H1 (cell line): ENCODE results near the gene TMEM258. TPM values are rescaled to one million over a fixed set of nuclear protein-coding genes. Genes with fewer than 3 reads are reported as not detected.

ENCODE experiments used
- CTCF ChIA-PET: fragments of 300-600 bp; sonication (Branson Sonifier 250); formaldehyde crosslinking; loops from one replicate; lab custom pipeline; 2021; ENCODE audit not compliant: partially characterized antibody; lab: Charles Lee
- POLR2A ChIA-PET: fragments of 300-600 bp; sonication (Branson Sonifier 250); formaldehyde crosslinking; loops from one replicate; lab custom pipeline; 2021; ENCODE audit warnings: inconsistent platforms; ENCODE audit not compliant: partially characterized antibody; lab: Charles Lee
- DNase-seq, 2 experiments: peaks; one replicate each; pipeline versions ENCODE4 v3.0.0 to v3.0.0-alpha.2; 2010 to 2022; ENCODE audit warnings: low spot score in 2 of 2, low read depth in 1 of 2, mixed read lengths in 1 of 2
- FAIRE-seq: peaks from 2 replicates; lab custom pipeline; 2011; peaks lifted over from hg19 to GRCh38; lab: Jason Lieb, UNC
- H2AFZ ChIP-seq: 2 replicates; pipeline ENCODE4 v1.8.1; 2012; ENCODE audit warnings: low read length, inconsistent platforms
- H2AK5ac ChIP-seq: 2 replicates; pipeline ENCODE4 v1.6.1; 2013; ENCODE audit warnings: low read depth, low read length
- H2BK120ac ChIP-seq: replicated peaks from 2 replicates; pipeline ENCODE3; 2013; ENCODE audit warnings: low read depth, low read length, inconsistent platforms
- H2BK12ac ChIP-seq: 2 replicates; pipeline ENCODE4 v1.6.1; 2013; ENCODE audit warnings: low read depth, low read length
- H2BK15ac ChIP-seq: 2 replicates; pipeline ENCODE4 v1.6.1; 2013; ENCODE audit warnings: low read length
- H2BK20ac ChIP-seq: 2 replicates; pipeline ENCODE4 v1.6.1; 2013; ENCODE audit warnings: low read length
- H2BK5ac ChIP-seq: 2 replicates; pipeline ENCODE4 v1.6.1; 2013; ENCODE audit warnings: low read depth, low read length
- H3K14ac ChIP-seq: 2 replicates; pipeline ENCODE4 v1.6.1; 2013; ENCODE audit warnings: inconsistent platforms; ENCODE audit not compliant: insufficient read length
- H3K18ac ChIP-seq: 2 replicates; pipeline ENCODE4 v1.6.1; 2013; ENCODE audit warnings: low read length; ENCODE audit errors: extremely low read depth
- H3K23ac ChIP-seq: 2 replicates; pipeline ENCODE4 v1.6.1; 2013; ENCODE audit warnings: inconsistent platforms; ENCODE audit not compliant: insufficient read length
- H3K23me2 ChIP-seq: 2 replicates; pipeline ENCODE4 v1.6.1; 2013; ENCODE audit warnings: low read depth, low read length
- H3K27ac ChIP-seq: 2 replicates; pipeline ENCODE4 v1.6.1; 2011; ENCODE audit warnings: low read depth, low read length, inconsistent platforms
- H3K27me3 ChIP-seq, 4 experiments: replicated peaks in 1 of 4; 1 replicate in 1 of 4; 2 replicates in 3 of 4; pipeline versions ENCODE4 v1.6.1 to v1.8.1; 2011 to 2013; ENCODE audit warnings: low read length in 3 of 4, mild to moderate bottlenecking in 3 of 4, inconsistent platforms in 2 of 4, mixed read lengths in 2 of 4, moderate library complexity in 1 of 4; ENCODE audit not compliant: control insufficient read depth in 3 of 4, insufficient read depth in 3 of 4; ENCODE audit errors: extremely low read depth in 1 of 4
- H3K36me3 ChIP-seq, 4 experiments: 2 replicates each; pipeline versions ENCODE4 v1.6.1 to v1.8.1; 2011 to 2013; ENCODE audit warnings: mild to moderate bottlenecking in 4 of 4, low read length in 3 of 4, moderate library complexity in 2 of 4, control low read depth in 1 of 4, inconsistent platforms in 1 of 4; ENCODE audit not compliant: insufficient read depth in 4 of 4, control insufficient read depth in 2 of 4
- H3K4ac ChIP-seq: replicated peaks from 2 replicates; pipeline ENCODE3; 2013; ENCODE audit warnings: low read length, low read depth, mixed read lengths, inconsistent platforms; ENCODE audit not compliant: insufficient read length
- H3K4me1 ChIP-seq, 4 experiments: replicated peaks in 1 of 4; 1 replicate in 1 of 4; 2 replicates in 3 of 4; pipeline versions ENCODE4 v1.6.1 to v1.8.1; 2011 to 2013; ENCODE audit warnings: low read length in 3 of 4, inconsistent platforms in 2 of 4, mixed read lengths in 1 of 4; ENCODE audit not compliant: insufficient read depth in 4 of 4, control insufficient read depth in 3 of 4
- H3K4me2 ChIP-seq, 2 experiments: 2 replicates each; pipeline versions ENCODE4 v1.6.1 to v1.8.1; 2011 to 2013; ENCODE audit warnings: low read depth in 2 of 2, low read length in 2 of 2, control low read depth in 1 of 2, inconsistent platforms in 1 of 2, mild to moderate bottlenecking in 1 of 2; ENCODE audit not compliant: insufficient read depth in 1 of 2
- H3K4me3 ChIP-seq, 4 experiments: fragments of 200-600, 300-600 bp in 1 of 4; sonication (generic), shearing (Covaris generic), sonication (Bioruptor Twin) in 1 of 4; 2 replicates each; pipeline versions ENCODE4 v1.5.1 to v1.8.1; 2011 to 2016; ENCODE audit warnings: low read length in 4 of 4, low read depth in 3 of 4, control low read depth in 2 of 4, inconsistent platforms in 2 of 4, mild to moderate bottlenecking in 2 of 4, mixed read lengths in 1 of 4, moderate library complexity in 1 of 4; ENCODE audit not compliant: insufficient read depth in 2 of 4; ENCODE audit errors: extremely low read depth in 1 of 4
- H3K56ac ChIP-seq: replicated peaks from 2 replicates; pipeline ENCODE3; 2013; ENCODE audit warnings: low read depth, mild to moderate bottlenecking, mixed read lengths, low read length, inconsistent platforms; ENCODE audit not compliant: insufficient read length
- H3K79me1 ChIP-seq: 2 replicates; pipeline ENCODE4 v1.6.1; 2013; ENCODE audit warnings: low read depth, low read length, control low read depth
- H3K79me2 ChIP-seq, 2 experiments: 2 replicates each; pipeline versions ENCODE4 v1.6.1 to v1.8.1; 2012 to 2013; ENCODE audit warnings: low read length in 2 of 2, mild to moderate bottlenecking in 2 of 2, inconsistent platforms in 1 of 2; ENCODE audit not compliant: insufficient read depth in 2 of 2, control insufficient read depth in 1 of 2
- H3K9ac ChIP-seq, 4 experiments: replicated peaks in 1 of 4; 1 replicate in 1 of 4; 2 replicates in 3 of 4; pipeline versions ENCODE4 v1.6.1 to v1.8.1; 2011 to 2013; ENCODE audit warnings: low read depth in 3 of 4, low read length in 3 of 4, control low read depth in 2 of 4, mild to moderate bottlenecking in 2 of 4, moderate library complexity in 2 of 4, inconsistent platforms in 1 of 4; ENCODE audit errors: extremely low read depth in 1 of 4
- H3K9me3 ChIP-seq, 2 experiments: 2 replicates each; pipeline versions ENCODE4 v1.6.1 to v1.8.1; 2012 to 2013; ENCODE audit warnings: mild to moderate bottlenecking in 2 of 2, moderate library complexity in 2 of 2, control low read depth in 1 of 2, inconsistent platforms in 1 of 2, low read depth in 1 of 2, low read length in 1 of 2, mixed read lengths in 1 of 2; ENCODE audit not compliant: insufficient read depth in 2 of 2
- H4K20me1 ChIP-seq, 2 experiments: replicated peaks in 1 of 2; 2 replicates each; pipeline versions ENCODE3 to v1.8.1; 2011 to 2013; ENCODE audit warnings: inconsistent platforms in 2 of 2, low read length in 2 of 2, mild to moderate bottlenecking in 1 of 2; ENCODE audit not compliant: insufficient read depth in 2 of 2, control insufficient read depth in 1 of 2
- H4K5ac ChIP-seq: 2 replicates; pipeline ENCODE4 v1.6.1; 2013; ENCODE audit warnings: low read length, low read depth, mixed read lengths, inconsistent platforms; ENCODE audit not compliant: insufficient read length
- H4K8ac ChIP-seq: 2 replicates; pipeline ENCODE4 v1.8.0; 2013; ENCODE audit warnings: mild to moderate bottlenecking, moderate library complexity, low read length, inconsistent platforms; ENCODE audit not compliant: insufficient read depth; ENCODE audit errors: extremely low read depth
- H4K91ac ChIP-seq: replicated peaks from 2 replicates; pipeline ENCODE3; 2013; ENCODE audit warnings: low read length, mixed read lengths, inconsistent platforms; ENCODE audit not compliant: insufficient read length
- BRCA1 ChIP-seq: IDR thresholded peaks from 2 replicates; pipeline ENCODE4 v1.6.1; 2012; ENCODE audit warnings: low read depth, low read length, improper control_type of control experiment
- EZH2 ChIP-seq: fragments of 200-600 bp; sonication (generic); IDR thresholded peaks from 2 replicates; pipeline ENCODE4 v1.7.1; 2012; ENCODE audit warnings: low read depth, mild to moderate bottlenecking, moderate library complexity, low read length, inconsistent platforms; ENCODE audit not compliant: severe bottlenecking
- HDAC2 ChIP-seq, 2 experiments: fragments of 300-600 bp in 1 of 2; sonication (generic) in 1 of 2; IDR thresholded peaks; 2 replicates each; pipeline ENCODE4 v1.6.1; 2011 to 2012; ENCODE audit warnings: low read depth in 2 of 2, low read length in 2 of 2, mild to moderate bottlenecking in 2 of 2, moderate library complexity in 2 of 2, borderline replicate concordance in 1 of 2, inconsistent platforms in 1 of 2
- JUND ChIP-seq: IDR thresholded peaks from 2 replicates; pipeline ENCODE4 v1.6.1; 2011; ENCODE audit warnings: mild to moderate bottlenecking, improper control_type of control experiment, low read length
- KDM4A ChIP-seq: IDR thresholded peaks from one replicate; pipeline ENCODE4 v1.7.1; 2012; ENCODE audit warnings: low read depth, mild to moderate bottlenecking, moderate library complexity, low read length, inconsistent platforms; ENCODE audit not compliant: severe bottlenecking
- POLR2AphosphoS5 ChIP-seq: IDR thresholded peaks from 2 replicates; pipeline ENCODE4 v1.6.1; 2011; ENCODE audit warnings: low read depth, low read length
- RNF2 ChIP-seq: fragments of 200-900, 300-1000 bp; sonication (generic); IDR thresholded peaks from 2 replicates; pipeline ENCODE4 v1.7.1; 2016; ENCODE audit warnings: borderline replicate concordance, low read depth, mild to moderate bottlenecking, antibody characterized with exemption, low read length; ENCODE audit not compliant: poor library complexity, severe bottlenecking; ENCODE audit errors: missing control alignments
- SP2 ChIP-seq: IDR thresholded peaks from 2 replicates; pipeline ENCODE4 v1.6.1; 2012; ENCODE audit warnings: mild to moderate bottlenecking, low read length, inconsistent platforms
- TCF12 ChIP-seq: IDR thresholded peaks from 2 replicates; pipeline ENCODE4 v1.6.1; 2011; ENCODE audit warnings: low read depth, mild to moderate bottlenecking, low read length
- TEAD4 ChIP-seq: IDR thresholded peaks from 2 replicates; pipeline ENCODE4 v1.6.1; 2012; ENCODE audit warnings: low read depth, low read length, inconsistent platforms, mixed read lengths
- USF2 ChIP-seq: IDR thresholded peaks from 2 replicates; pipeline ENCODE4 v1.6.1; 2011; ENCODE audit warnings: low read length, improper control_type of control experiment
- WGBS, 2 experiments: shearing (Covaris generic) in 1 of 2; methylation state at CpG; one replicate each; pipeline versions ENCODE4 v1.1.6 to v1.1.7; 2013 to 2015; ENCODE audit warnings: low lambda C conversion rate in 2 of 2, mixed read lengths in 2 of 2, inconsistent platforms in 1 of 2, low coverage in 1 of 2, missing lambda C conversion rate in 1 of 2; ENCODE audit not compliant: insufficient replicate concordance in 2 of 2, insufficient coverage in 1 of 2, insufficient read length in 1 of 2; ENCODE audit errors: extremely low coverage in 1 of 2, missing lambda C conversion rate in 1 of 2; 5-methylcytosine and 5-hydroxymethylcytosine counted together
- polyA plus RNA-seq, 7 experiments: library from polyadenylated mRNA; depleted of rRNA in 3 of 7; stranded (reverse) in 5 of 7; unstranded in 2 of 7; fragments of >200 nt in 5 of 7; fragments of 200-250 nt in 2 of 7; gene quantifications; 1 replicate in 5 of 7; 2 replicates in 1 of 7; 4 replicates in 1 of 7; pipeline versions ENCODE4 v1.2.1 to v1.2.3, GENCODE V29; 2011 to 2013; ENCODE audit warnings: missing spikeins in 2 of 7, mixed read lengths in 2 of 7
- total RNA-seq: library from RNA; stranded (reverse); fragmentation: NEBNext Ultra II Directional; extraction: Animal tissue kit (Norgen Biotek cat#: 25700); gene quantifications from 2 replicates; pipeline ENCODE4 v1.2.1, GENCODE V29; 2021

Gene TMEM258
- total and polyA plus RNA-seq, 2 of the 8 experiments (the other 6 are each of a cell fraction or from before 2014, with no cell fraction given) = 186 to 759 TPM

- no peak for FAIRE-seq
- peaks cover 8% of the 10 kb centered on the region for H3K23me2 ChIP-seq
- no peak overlapping the region for H2AK5ac ChIP-seq
- H3K4me3 ChIP-seq = no peak overlapping the region
- no peak overlapping the region for H3K4ac ChIP-seq
- H3K56ac ChIP-seq = no peak overlapping the region
- H3K4me2 ChIP-seq = no peak overlapping the region; a peak in 1 of 4 replicates
- H3K14ac ChIP-seq = no peak overlapping the region
- no peak overlapping the region for H2BK20ac ChIP-seq
- H2BK12ac ChIP-seq = no peak overlapping the region
- H4K8ac ChIP-seq = no peak overlapping the region
- H4K20me1 ChIP-seq = peaks cover 19 to 36% of the 10 kb centered on the region in 2 experiments
- DNase-seq = no peak
- TF ChIP-seq RNF2 (no peak), TEAD4 (no peak), HDAC2 (IDR thresholded peaks at IDR 0.05; ENCODE audit: borderline replicate concordance in 1 of 2, low read depth in 2 of 2, low read length in 2 of 2) (no peak), TCF12 (no peak), KDM4A (no peak), BRCA1 (no peak), POLR2AphosphoS5 (no peak), JUND (no peak), USF2 (no peak), SP2 (no peak), EZH2 (no peak)
- no peak overlapping the region for H3K18ac ChIP-seq
- 81% methylated on average over 3 of the region's 4 CpGs; no CpG with 5 or more reads in 1 of the 2 experiments for WGBS, 2 experiments
- H3K27me3 ChIP-seq = no peaks in the 10 kb centered on the region
- peaks cover 21% of the 10 kb centered on the region for H3K79me1 ChIP-seq
- no peak overlapping the region for H2BK15ac ChIP-seq
- H4K91ac ChIP-seq = no peak overlapping the region
- H3K36me3 ChIP-seq = peaks cover 0 to 8% (median 4%) of the 10 kb centered on the region in 4 experiments; a peak in 3 of 8 replicates
- H3K23ac ChIP-seq = no peak overlapping the region
- no peak overlapping the region for H2AFZ ChIP-seq
- POLR2A ChIA-PET = interaction anchor here (1.0 to 9.9 kb wide), 4 partner anchors 14 to 39 kb away, joined by 3 to 210 read pairs (median 8); partner anchors contain the start of genes FADS1 and FEN1
- H4K5ac ChIP-seq = no peak overlapping the region
- peaks cover 11 to 48% (median 29%) of the 10 kb centered on the region in 4 experiments for H3K4me1 ChIP-seq
- H2BK120ac ChIP-seq = no peak overlapping the region
- no peak overlapping the region for H3K9ac ChIP-seq
- CTCF ChIA-PET = interaction anchor here (0.6 to 2.4 kb wide), 5 partner anchors 12 to 66 kb away, joined by 3 to 15 read pairs (median 4); no protein-coding TSS in a partner anchor
- no peak overlapping the region for H3K27ac ChIP-seq
- H3K79me2 ChIP-seq = peaks cover 29 to 85% of the 10 kb centered on the region in 2 experiments
- no peaks in the 10 kb centered on the region for H3K9me3 ChIP-seq
- no peak overlapping the region for H2BK5ac ChIP-seq
Observed at GRCh38 chr11:61832207-61832606, 39.8 kb upstream of the TMEM258 start.
